HepG2 (cell line): ENCODE measurements around the gene BTRC. TPM values are rescaled to one million over a fixed set of nuclear protein-coding genes. Genes with fewer than 3 reads are reported as not detected.
A peak's percentile ranks its signal among the peaks of the same experiment; 100 is the strongest.

Experiments used
- ATAC-seq: fragments of 200-7000 bp; cut with Tn5 transposase; 3 replicates; pipeline ENCODE4 v1.9.1; 2020; ENCODE audit warnings: mild to moderate bottlenecking, moderate library complexity
- BruUV-seq: library from RNA; stranded (reverse); fragments of 400-500 nt; replicated peaks from 2 replicates; lab custom pipeline; 2021; lab: Mats Ljungman, UMichigan
- CTCF ChIA-PET: fragments of 300-600 bp; formaldehyde crosslinking; extraction: SDS; loops from one replicate; lab custom pipeline; 2021; ENCODE audit warnings: low total read pairs, inconsistent platforms, low intra/inter-chr PET ratio; lab: Yijun Ruan, JAX
- POLR2A ChIA-PET: fragments of 350-600 bp; sonication (Branson Sonifier 250); formaldehyde crosslinking; loops from one replicate; lab custom pipeline; 2020; ENCODE audit warnings: antibody characterized with exemption, inconsistent platforms; lab: Yijun Ruan, JAX
- DNase-seq: peaks from one replicate; pipeline ENCODE4 v3.0.0-alpha.2; 2015; ENCODE audit warnings: low spot score
- FAIRE-seq: peaks from 3 replicates; lab custom pipeline; 2011; peaks lifted over from hg19 to GRCh38; lab: Jason Lieb, UNC
- H2AFZ ChIP-seq: one replicate; pipeline ENCODE4 v1.6.1; 2011; ENCODE audit warnings: low read length, inconsistent platforms
- H3K27ac ChIP-seq: fragments of 300-600 bp; 3 replicates; pipeline ENCODE4 v1.8.0; 2011; ENCODE audit warnings: mixed run types, mild to moderate bottlenecking, mixed read lengths, low read length, inconsistent platforms; ENCODE audit not compliant: insufficient read depth; ENCODE audit errors: extremely low read length
- H3K27me3 ChIP-seq, 2 experiments: fragments of 200-600 bp in 1 of 2; 2 replicates in 1 of 2; 3 replicates in 1 of 2; pipeline versions ENCODE4 v1.6.0 to v1.8.0; 2011; ENCODE audit warnings: low read length in 2 of 2, mild to moderate bottlenecking in 2 of 2, moderate library complexity in 2 of 2, inconsistent platforms in 1 of 2; ENCODE audit not compliant: insufficient read depth in 2 of 2, control insufficient read depth in 1 of 2
- H3K36me3 ChIP-seq, 2 experiments: fragments of 200-600 bp in 1 of 2; replicated peaks in 1 of 2; 2 replicates in 1 of 2; 3 replicates in 1 of 2; pipeline versions ENCODE4 v1.5.1 to v1.8.0; 2011; ENCODE audit warnings: low read length in 2 of 2, inconsistent platforms in 1 of 2; ENCODE audit not compliant: insufficient read depth in 2 of 2, control insufficient read depth in 1 of 2
- H3K4me1 ChIP-seq: 2 replicates; pipeline ENCODE4 v1.5.1; 2012; ENCODE audit warnings: low read length, inconsistent platforms; ENCODE audit not compliant: insufficient read depth
- H3K4me2 ChIP-seq: 2 replicates; pipeline ENCODE4 v1.6.0; 2011; ENCODE audit warnings: low read depth, low read length, inconsistent platforms
- H3K4me3 ChIP-seq, 3 experiments: fragments of 200-600 bp in 1 of 3; sonication (generic), shearing (Covaris generic) in 1 of 3; replicated peaks in 1 of 3; 2 replicates each; pipeline ENCODE4 v1.5.1; 2011 to 2016; ENCODE audit warnings: low read length in 3 of 3, inconsistent platforms in 2 of 3, low read depth in 2 of 3, mild to moderate bottlenecking in 2 of 3, control low read depth in 1 of 3, mixed read lengths in 1 of 3; ENCODE audit not compliant: insufficient read depth in 1 of 3
- H3K79me2 ChIP-seq: one replicate; pipeline ENCODE4 v1.6.1; 2011; ENCODE audit warnings: low read length, inconsistent platforms; ENCODE audit not compliant: insufficient read depth
- H3K9ac ChIP-seq: 2 replicates; pipeline ENCODE4 v1.6.0; 2011; ENCODE audit warnings: mild to moderate bottlenecking, low read depth, low read length, inconsistent platforms; ENCODE audit not compliant: insufficient read depth
- H3K9me3 ChIP-seq: 2 replicates; pipeline ENCODE4 v1.5.1; 2012; ENCODE audit warnings: mild to moderate bottlenecking, low read length
- H4K20me1 ChIP-seq: 2 replicates; pipeline ENCODE4 v1.6.0; 2011; ENCODE audit warnings: inconsistent platforms, mild to moderate bottlenecking, low read length, moderate library complexity; ENCODE audit not compliant: insufficient read depth
- ARID2 ChIP-seq: sonication (generic); formaldehyde crosslinking; IDR thresholded peaks from 2 replicates; pipeline ENCODE4 v1.8.1; 2022; ENCODE audit warnings: mild to moderate bottlenecking, missing genetic modification reagents, borderline replicate concordance
- CTCF ChIP-seq: sonication (generic); formaldehyde crosslinking; IDR thresholded peaks from 2 replicates; pipeline ENCODE4 v1.5.0; 2020; ENCODE audit warnings: mild to moderate bottlenecking, missing genetic modification reagents, moderate library complexity
- ELF1 ChIP-seq: sonication (generic); formaldehyde crosslinking; IDR thresholded peaks from 2 replicates; pipeline ENCODE4 v1.4.0; 2020; ENCODE audit warnings: missing genetic modification reagents
- GATAD2A ChIP-seq: IDR thresholded peaks from 2 replicates; pipeline ENCODE4 v1.6.1; 2016
- HOXA9 ChIP-seq: sonication (generic); formaldehyde crosslinking; IDR thresholded peaks from 2 replicates; pipeline ENCODE4 v1.8.1; 2022; ENCODE audit warnings: missing genetic modification reagents, mild to moderate bottlenecking, moderate library complexity, borderline replicate concordance
- KDM3A ChIP-seq: IDR thresholded peaks from 2 replicates; pipeline ENCODE4 v1.6.1; 2018; ENCODE audit warnings: low read depth, missing compliant biosample characterization
- KLF13 ChIP-seq: sonication (generic); formaldehyde crosslinking; IDR thresholded peaks from 2 replicates; pipeline ENCODE4 v1.4.0; 2020; ENCODE audit warnings: mild to moderate bottlenecking, missing genetic modification reagents
- MEIS2 ChIP-seq: sonication (generic); formaldehyde crosslinking; IDR thresholded peaks from 2 replicates; pipeline ENCODE4 v1.9.0; 2021; ENCODE audit warnings: mild to moderate bottlenecking, missing genetic modification reagents
- MXD3 ChIP-seq: IDR thresholded peaks from 2 replicates; pipeline ENCODE4 v1.6.1; 2016; ENCODE audit warnings: mild to moderate bottlenecking, missing biosample characterization, missing genetic modification reagents
- NCOA1 ChIP-seq: sonication (generic); formaldehyde crosslinking; IDR thresholded peaks from 2 replicates; pipeline ENCODE4 v1.9.0; 2021; ENCODE audit warnings: missing genetic modification reagents
- NR3C1 ChIP-seq: sonication (generic); formaldehyde crosslinking; IDR thresholded peaks from 2 replicates; pipeline ENCODE4 v1.4.0; 2020; ENCODE audit warnings: missing genetic modification reagents
- PTBP1 ChIP-seq: fragments of 200-400 bp; formaldehyde crosslinking; IDR thresholded peaks from 2 replicates; pipeline ENCODE4 v1.6.1; 2018; ENCODE audit warnings: low read length, low read depth; ENCODE audit not compliant: poor library complexity, severe bottlenecking
- RFX5 ChIP-seq: IDR thresholded peaks from 2 replicates; pipeline ENCODE4 v1.6.1; 2011; ENCODE audit warnings: low read depth, low read length, improper control_type of control experiment
- SP2 ChIP-seq: sonication (generic); formaldehyde crosslinking; IDR thresholded peaks from 2 replicates; pipeline ENCODE4 v1.5.1; 2020; ENCODE audit warnings: mild to moderate bottlenecking, missing genetic modification reagents
- STAG1 ChIP-seq: sonication (generic); formaldehyde crosslinking; IDR thresholded peaks from 2 replicates; pipeline ENCODE4 v1.4.0; 2020; ENCODE audit warnings: missing genetic modification reagents
- SUZ12 ChIP-seq: fragments of 150-350 bp; IDR thresholded peaks from 2 replicates; pipeline ENCODE4 v1.6.1; 2014; ENCODE audit warnings: low read depth, low read length
- TARDBP ChIP-seq: sonication (generic); formaldehyde crosslinking; IDR thresholded peaks from 2 replicates; pipeline ENCODE4 v1.8.0; 2022; ENCODE audit warnings: mild to moderate bottlenecking, missing genetic modification reagents
- TBL1XR1 ChIP-seq: fragments of 150-350 bp; IDR thresholded peaks from 2 replicates; pipeline ENCODE4 v1.6.1; 2014; ENCODE audit warnings: borderline replicate concordance, low read length; ENCODE audit not compliant: partially characterized antibody
- ZBTB21 ChIP-seq: sonication (generic); formaldehyde crosslinking; IDR thresholded peaks from 2 replicates; pipeline ENCODE4 v1.4.0; 2020; ENCODE audit warnings: missing genetic modification reagents
- ZNF143 ChIP-seq: sonication (generic); formaldehyde crosslinking; IDR thresholded peaks from 2 replicates; pipeline ENCODE4 v1.4.0; 2020; ENCODE audit warnings: missing genetic modification reagents
- ZNF317 ChIP-seq: sonication (generic); formaldehyde crosslinking; IDR thresholded peaks from 2 replicates; pipeline ENCODE4 v1.5.0; 2020; ENCODE audit warnings: mild to moderate bottlenecking, missing genetic modification reagents
- ZNF501 ChIP-seq: sonication (generic); formaldehyde crosslinking; IDR thresholded peaks from 2 replicates; pipeline ENCODE4 v1.5.1; 2020; ENCODE audit warnings: mild to moderate bottlenecking, moderate library complexity, missing genetic modification reagents
- ZNF552 ChIP-seq: sonication (generic); formaldehyde crosslinking; IDR thresholded peaks from 2 replicates; pipeline ENCODE4 v1.9.0; 2022; ENCODE audit warnings: missing genetic modification reagents, mild to moderate bottlenecking, borderline replicate concordance
- ZNF564 ChIP-seq: sonication (generic); formaldehyde crosslinking; IDR thresholded peaks from 2 replicates; pipeline ENCODE4 v1.8.1; 2023; ENCODE audit warnings: mild to moderate bottlenecking, missing genetic modification reagents
- ZNF572 ChIP-seq: sonication (generic); formaldehyde crosslinking; IDR thresholded peaks from 2 replicates; pipeline ENCODE4 v1.5.1; 2020; ENCODE audit warnings: mild to moderate bottlenecking, missing genetic modification reagents
- ZNF782 ChIP-seq: sonication (generic); formaldehyde crosslinking; IDR thresholded peaks from 2 replicates; pipeline ENCODE4 v1.4.0; 2020; ENCODE audit warnings: missing genetic modification reagents, mild to moderate bottlenecking, borderline replicate concordance
- ZSCAN21 ChIP-seq: sonication (generic); formaldehyde crosslinking; IDR thresholded peaks from 2 replicates; pipeline ENCODE4 v1.8.0; 2022; ENCODE audit warnings: mild to moderate bottlenecking, missing genetic modification reagents, moderate library complexity, borderline replicate concordance
- ZSCAN30 ChIP-seq: sonication (generic); formaldehyde crosslinking; IDR thresholded peaks from 2 replicates; pipeline ENCODE4 v1.5.0; 2020; ENCODE audit warnings: mild to moderate bottlenecking, missing genetic modification reagents
- WGBS: methylation state at CpG from one replicate; pipeline ENCODE4 v1.1.6; 2017; ENCODE audit warnings: low lambda C conversion rate; 5-methylcytosine and 5-hydroxymethylcytosine counted together
- in situ Hi-C: cut with HindIII; loops from 2 replicates; pipeline ENCODE4 v1.10.0; 2017; ENCODE audit warnings: low pct_unique_long_range_greater_than_20kb; ENCODE audit not compliant: extremely low pct_ligation_motif_present
- intact Hi-C: fragments of 100-400 bp; cut with micrococcal nuclease; formaldehyde crosslinking; loops from one replicate; pipeline ENCODE4 v1.10.0; 2022; ENCODE audit not compliant: unreplicated experiment
- polyA plus RNA-seq, 8 experiments: library from polyadenylated mRNA; depleted of rRNA in 3 of 8; stranded (reverse) in 7 of 8; unstranded in 1 of 8; fragments of >200 nt; fragmentation: Illumina TruSeq in 4 of 8; extraction: Trizol in 4 of 8; gene quantifications; 2 replicates each; pipeline versions ENCODE4 v1.2.1 to v1.2.3, GENCODE V29; 2011 to 2016; ENCODE audit warnings: low read depth in 4 of 8, missing spikeins in 1 of 8, mixed read lengths in 1 of 8; ENCODE audit not compliant: insufficient read depth in 1 of 8
- total RNA-seq, 5 experiments: library from RNA; depleted of rRNA; stranded (reverse); fragments of >200 nt; fragmentation: Illumina TruSeq; extraction: Trizol; gene quantifications; 2 replicates each; pipeline ENCODE4 v1.2.3, GENCODE V29; 2016; ENCODE audit warnings: low read depth in 1 of 5

The BTRC gene
- total and polyA plus RNA-seq, 2 of the 13 experiments (the other 11 are each of a cell fraction or from before 2014, with no cell fraction given): 12.0 to 14.4 TPM

DNA sequence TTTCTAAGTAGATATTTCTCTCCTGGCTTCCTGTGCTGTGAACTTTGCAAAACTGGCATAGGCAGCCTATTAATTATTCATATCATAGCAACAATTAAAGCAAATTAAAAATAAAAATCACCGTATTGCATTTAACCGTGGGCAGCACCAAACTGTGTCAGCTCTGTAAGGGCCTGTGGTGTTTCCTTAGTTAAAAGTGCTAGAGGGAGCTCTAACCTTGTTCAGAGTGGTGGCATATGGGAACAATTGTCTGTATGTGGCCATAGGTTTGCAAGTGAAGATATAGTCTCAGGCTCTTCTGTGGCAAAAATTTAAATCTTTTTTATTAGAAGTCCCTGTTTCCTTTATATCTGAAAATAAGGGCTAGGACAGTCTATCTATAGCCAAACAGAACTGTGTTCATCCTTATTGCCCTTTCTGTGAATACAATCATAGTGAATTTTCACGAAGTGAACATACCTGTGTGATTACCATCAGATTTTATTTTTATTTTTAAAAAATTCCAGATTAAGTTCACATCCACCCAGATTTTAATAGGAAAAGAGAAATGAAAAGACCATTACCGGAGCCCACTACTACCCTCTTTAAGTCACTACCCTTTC is 141.5 kb downstream of the BTRC start:
- 59% methylated on average over 4 of the region's 4 CpGs for WGBS
- DNase-seq (peak; percentile 36), ATAC-seq (peak; percentile 89), FAIRE-seq (no peak)
- H3K4me3 ChIP-seq: no peak overlapping the region
- H3K27me3 ChIP-seq: no peaks in the 10 kb centered on the region
- H3K27ac ChIP-seq: peak overlapping the region; percentile 22
- H3K79me2 ChIP-seq: no peaks in the 10 kb centered on the region
- BruUV-seq: no TSS peak
- in situ Hi-C loops (no loop called here), intact Hi-C loops (loop anchor here (2.0 kb wide), 1 partner anchor 71 kb away; no protein-coding TSS in a partner anchor)
- no peak overlapping the region for H3K4me2 ChIP-seq
- H3K9me3 ChIP-seq: no peaks in the 10 kb centered on the region
- CTCF ChIA-PET: interaction anchor here (0.7 kb wide), 1 partner anchor 41 kb away, joined by 3 read pairs; no protein-coding TSS in a partner anchor
- H3K36me3 ChIP-seq: no peaks in the 10 kb centered on the region
- H3K4me1 ChIP-seq: peaks cover 48% of the 10 kb centered on the region
- H2AFZ ChIP-seq: no peak overlapping the region
- no peak overlapping the region for H3K9ac ChIP-seq
- no peaks in the 10 kb centered on the region for H4K20me1 ChIP-seq
- POLR2A ChIA-PET: no interaction called here
- TF ChIP-seq TARDBP (CRISPR knock-in tag): no peak
- TF ChIP-seq ZNF552: no peak
- no peak for TF ChIP-seq ZNF782
- no peak for TF ChIP-seq ARID2 (CRISPR knock-in tag)
- TF ChIP-seq ZNF143: no peak
- no peak for TF ChIP-seq NCOA1 (CRISPR knock-in tag)
- TF ChIP-seq STAG1: peak; percentile 58
- TF ChIP-seq ZNF317: peak; percentile 93
- no peak for TF ChIP-seq RFX5
- TF ChIP-seq SUZ12: no peak
- TF ChIP-seq ELF1: no peak
- no peak for TF ChIP-seq MEIS2 (CRISPR knock-in tag)
- TF ChIP-seq GATAD2A (CRISPR knock-in tag): 0 out of 2 replicates have a peak, but pooled peaks have one; percentile 28
- no peak for TF ChIP-seq PTBP1
- TF ChIP-seq NR3C1 (CRISPR knock-in tag): no peak
- no peak for TF ChIP-seq ZBTB21 (CRISPR knock-in tag)
- TF ChIP-seq ZSCAN30 (CRISPR knock-in tag): no peak
- no peak for TF ChIP-seq TBL1XR1
- no peak for TF ChIP-seq KDM3A
- no peak for TF ChIP-seq ZNF501 (CRISPR knock-in tag)
- no peak for TF ChIP-seq MXD3 (CRISPR knock-in tag)
- TF ChIP-seq KLF13 (CRISPR knock-in tag): no peak
- TF ChIP-seq ZNF572 (CRISPR knock-in tag): no peak
- peak; percentile 70 for TF ChIP-seq CTCF
- TF ChIP-seq HOXA9: no peak
- TF ChIP-seq SP2 (CRISPR knock-in tag): no peak
- TF ChIP-seq ZSCAN21 (CRISPR knock-in tag): no peak
- no peak for TF ChIP-seq ZNF564
